Thoracic aorta (tissue), 2 donors: ENCODE measurements around the gene ZNF217. TPM values are rescaled to one million over a fixed set of nuclear protein-coding genes. Genes with fewer than 3 reads are reported as not detected.
"Not testable (repeated sequence)": the region's sequence is repeated elsewhere in the genome, so short reads cannot be mapped to it uniquely, and the experiment has no call there.

Experiments used
- ATAC-seq: fragments of 150-250 bp; one replicate; pipeline ENCODE4 v1.8.0; 2017; ENCODE audit warnings: low read depth; ENCODE audit not compliant: insufficient number of reproducible peaks, low FRiP score
- DNase-seq: peaks from one replicate; pipeline ENCODE4 v3.0.0-alpha.2; 2020; ENCODE audit warnings: low spot score
- H3K27ac ChIP-seq, 2 donors: fragments of 200-600 bp; sonication (generic); 1 replicate in 1 of 2; 2 replicates in 1 of 2; pipeline ENCODE4 v1.5.1; 2016; ENCODE audit warnings: mild to moderate bottlenecking in 2 of 2, moderate library complexity in 2 of 2
- H3K27me3 ChIP-seq: fragments of 200-600 bp; sonication (generic); replicated peaks from 2 replicates; pipeline ENCODE4 v1.6.0; 2016; ENCODE audit warnings: mild to moderate bottlenecking; ENCODE audit not compliant: insufficient read depth
- H3K36me3 ChIP-seq: fragments of 200-600 bp; sonication (generic); one replicate; pipeline ENCODE4 v1.5.1; 2016
- H3K4me1 ChIP-seq, 2 donors: fragments of 200-600 bp; sonication (generic); 1 replicate in 1 of 2; 2 replicates in 1 of 2; pipeline versions ENCODE4 v1.5.1 to v1.6.0; 2016; ENCODE audit warnings: low read depth in 2 of 2, mild to moderate bottlenecking in 1 of 2; ENCODE audit not compliant: control insufficient read depth in 1 of 2
- H3K4me3 ChIP-seq: fragments of 200-600 bp; sonication (generic); 2 replicates; pipeline ENCODE4 v1.5.1; 2016; ENCODE audit warnings: mild to moderate bottlenecking
- H3K9me3 ChIP-seq: fragments of 200-600 bp; sonication (generic); 2 replicates; pipeline ENCODE4 v1.5.1; 2016
- total RNA-seq, 2 donors: library from RNA; depleted of rRNA; stranded (reverse); fragments of >200 nt; gene quantifications; one replicate each; pipeline versions ENCODE4 v1.1.0 to v1.2.3, GENCODE V29; 2016
- TF ChIP-seq, protein P1 (sequence below): fragments of 200-600 bp; sonication (generic); IDR thresholded peaks from one replicate; pipeline ENCODE4 v1.5.1; 2019; ENCODE audit warnings: antibody characterized with exemption

Gene ZNF217
- total RNA-seq, 2 donors from 2014 or later, result 12.5 to 21.4 TPM

DNA sequence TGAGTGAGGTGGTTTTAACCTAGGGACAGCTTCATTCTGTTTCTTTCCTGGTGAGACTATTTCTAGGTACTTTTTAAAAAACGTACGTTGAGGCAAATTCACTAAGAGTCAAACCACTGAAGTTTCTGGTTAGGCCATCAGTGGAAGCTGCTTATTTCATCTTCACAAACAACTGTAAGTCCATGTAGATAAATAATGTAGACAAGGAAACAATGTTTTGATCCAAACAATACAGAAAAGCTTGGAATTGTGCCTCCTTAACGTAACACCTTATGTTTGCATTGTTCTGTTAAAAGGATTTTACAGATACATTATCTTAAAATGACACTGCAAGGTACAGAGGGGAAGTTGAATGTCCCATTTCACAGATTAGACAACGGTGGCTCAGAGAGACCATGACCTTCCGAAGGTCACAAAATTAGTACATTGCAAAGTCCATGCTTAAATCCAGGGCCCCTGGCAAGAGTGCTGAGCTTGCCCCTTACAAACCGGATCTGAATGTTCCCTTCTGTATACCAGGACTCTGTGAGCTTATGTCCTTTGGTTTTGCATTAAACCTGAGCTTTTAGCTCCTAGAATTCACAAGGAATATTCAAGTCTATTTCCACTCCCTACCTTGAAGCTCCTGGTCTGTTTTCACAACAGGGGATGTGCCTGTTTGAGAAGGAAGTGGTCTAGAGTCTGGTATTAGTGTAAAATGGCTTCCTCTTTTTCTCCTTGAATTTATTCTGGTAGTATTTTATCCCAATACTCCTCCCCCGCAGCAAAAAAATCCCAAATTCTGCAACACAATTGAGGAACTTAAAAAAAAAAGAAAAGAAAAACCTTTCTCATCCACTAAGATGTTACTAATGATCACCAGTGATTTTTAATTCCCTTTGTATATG is 28.9 kb upstream of the ZNF217 start:
- Histone ChIP-seq H3K4me3 (peak overlapping the region; percentile 66), H3K27ac (peak overlapping the region; percentile 78), H3K36me3 (no peaks in the 10 kb centered on the region), H3K4me1 (peaks cover 26 to 36% of the 10 kb centered on the region in 2 donors), H3K27me3 (no peaks in the 10 kb centered on the region), H3K9me3 (no peaks in the 10 kb centered on the region)
- no peak for ATAC-seq
- DNase-seq, result no peak
- TF ChIP-seq, protein P1, sequence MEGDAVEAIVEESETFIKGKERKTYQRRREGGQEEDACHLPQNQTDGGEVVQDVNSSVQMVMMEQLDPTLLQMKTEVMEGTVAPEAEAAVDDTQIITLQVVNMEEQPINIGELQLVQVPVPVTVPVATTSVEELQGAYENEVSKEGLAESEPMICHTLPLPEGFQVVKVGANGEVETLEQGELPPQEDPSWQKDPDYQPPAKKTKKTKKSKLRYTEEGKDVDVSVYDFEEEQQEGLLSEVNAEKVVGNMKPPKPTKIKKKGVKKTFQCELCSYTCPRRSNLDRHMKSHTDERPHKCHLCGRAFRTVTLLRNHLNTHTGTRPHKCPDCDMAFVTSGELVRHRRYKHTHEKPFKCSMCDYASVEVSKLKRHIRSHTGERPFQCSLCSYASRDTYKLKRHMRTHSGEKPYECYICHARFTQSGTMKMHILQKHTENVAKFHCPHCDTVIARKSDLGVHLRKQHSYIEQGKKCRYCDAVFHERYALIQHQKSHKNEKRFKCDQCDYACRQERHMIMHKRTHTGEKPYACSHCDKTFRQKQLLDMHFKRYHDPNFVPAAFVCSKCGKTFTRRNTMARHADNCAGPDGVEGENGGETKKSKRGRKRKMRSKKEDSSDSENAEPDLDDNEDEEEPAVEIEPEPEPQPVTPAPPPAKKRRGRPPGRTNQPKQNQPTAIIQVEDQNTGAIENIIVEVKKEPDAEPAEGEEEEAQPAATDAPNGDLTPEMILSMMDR, result no peak

DNA sequence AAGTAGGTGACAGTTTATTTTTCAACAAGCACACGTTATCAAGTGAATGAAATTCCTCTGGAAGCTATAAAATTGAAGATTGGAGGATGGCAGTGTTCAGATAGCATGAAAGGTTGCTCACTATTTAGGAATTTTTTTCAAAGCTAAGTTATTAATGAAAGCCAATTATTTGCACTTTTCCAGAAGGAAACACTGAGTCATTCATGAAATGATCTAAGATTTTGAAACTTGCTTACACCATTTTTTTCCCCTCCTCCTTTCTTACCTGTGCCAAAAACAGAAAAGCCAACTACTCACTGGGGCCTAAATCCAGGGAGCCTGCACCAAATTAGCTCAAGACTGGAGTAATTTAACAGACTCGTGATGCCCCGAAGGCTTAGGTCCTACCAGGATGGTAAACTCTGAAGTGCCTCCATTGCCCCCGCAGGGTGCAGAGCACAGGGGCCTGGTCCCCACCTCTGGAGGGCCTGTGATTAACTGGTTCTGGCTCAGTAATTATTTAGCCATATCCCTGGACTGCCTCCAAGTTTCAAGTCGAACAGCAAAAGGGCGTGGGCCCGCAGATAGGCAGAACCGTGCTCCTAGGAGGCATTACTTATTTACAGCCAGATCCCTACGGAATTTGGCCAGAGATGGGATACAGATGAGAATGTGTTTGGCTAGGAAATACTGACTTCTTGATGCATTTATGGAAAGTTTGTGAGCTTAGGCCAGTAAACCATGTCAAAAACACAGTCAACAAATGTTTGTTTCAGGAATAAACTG is 28.0 kb upstream of the ZNF217 start:
- peaks cover 26 to 36% of the 10 kb centered on the region in 2 donors for H3K4me1 ChIP-seq
- no peak overlapping the region for H3K4me3 ChIP-seq
- H3K27ac ChIP-seq, result peak overlapping the region; percentile 78
- DNase-seq (no peak), ATAC-seq (peak; percentile 79)
- TF ChIP-seq, protein P1, result no peak
- H3K9me3 ChIP-seq, result no peaks in the 10 kb centered on the region
- H3K36me3 ChIP-seq, result no peaks in the 10 kb centered on the region
- no peaks in the 10 kb centered on the region for H3K27me3 ChIP-seq

GRCh38 chr20:53618490-53619000 is 24.9 kb upstream of the ZNF217 start:
- ATAC-seq, DNase-seq: not testable (repeated sequence)

GRCh38 chr20:53617791-53618489 is 24.3 kb upstream of the ZNF217 start:
- H3K9me3 ChIP-seq, result no peaks in the 10 kb centered on the region
- H3K27ac ChIP-seq, result no peak overlapping the region
- H3K27me3 ChIP-seq, result no peaks in the 10 kb centered on the region
- peaks cover 18 to 22% of the 10 kb centered on the region in 2 donors for H3K4me1 ChIP-seq
- DNase-seq (no peak), ATAC-seq (no peak)
- H3K36me3 ChIP-seq, result no peaks in the 10 kb centered on the region
- H3K4me3 ChIP-seq, result no peak overlapping the region
- TF ChIP-seq, protein P1, result no peak

More at GRCh38 chr20:53618490-53619000, 24.9 kb upstream of the ZNF217 start:
- H3K27ac ChIP-seq, H3K9me3 ChIP-seq, H3K27me3 ChIP-seq, H3K36me3 ChIP-seq, H3K4me3 ChIP-seq: not testable (repeated sequence)
- peaks cover 19 to 26% of the 10 kb centered on the region in 2 donors for H3K4me1 ChIP-seq

DNA sequence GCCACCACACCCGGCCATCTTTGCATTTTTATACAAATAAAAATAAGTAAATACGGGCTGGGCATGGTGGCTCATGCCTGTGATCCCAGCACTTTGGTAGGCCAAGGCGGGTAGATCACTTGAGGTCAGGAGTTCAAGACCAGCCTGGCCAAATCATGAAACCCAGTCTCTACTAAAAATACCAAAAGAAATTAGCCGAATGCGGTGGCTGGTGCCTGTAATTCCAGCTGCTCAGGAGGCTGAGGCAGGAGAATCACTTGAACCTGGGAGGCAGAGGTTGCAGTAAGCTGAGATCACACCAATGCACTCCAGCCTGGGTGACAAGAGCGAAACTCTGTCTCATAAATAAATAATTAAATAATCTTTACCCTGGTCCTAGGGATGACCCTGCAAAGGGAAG is 22.9 kb upstream of the ZNF217 start:
- DNase-seq, ATAC-seq, H3K27ac ChIP-seq, H3K4me3 ChIP-seq, H3K9me3 ChIP-seq, H3K27me3 ChIP-seq, H3K36me3 ChIP-seq: not testable (repeated sequence)
- peaks cover 7 to 15% of the 10 kb centered on the region in 2 donors for H3K4me1 ChIP-seq
